GDM1 (cell line): ENCODE measurements around the gene RXRB.
"Not testable (repeated sequence)": the region's sequence is repeated elsewhere in the genome, so short reads cannot be mapped to it uniquely, and the experiment has no call there.

Experiments
- DNase-seq: peaks from one replicate; lab custom pipeline; 2025; lab: John Stamatoyannopoulos, UW

RXRB gene

GRCh38 chr6:33200219-33201146 is at the start of gene RXRB, which contains the start of gene SLC39A7:
RXRB (minus strand) TSS chr6:33200665; CDS start chr6:33200476, 189 bp downstream.
SLC39A7 (plus strand) TSS chr6:33200867; CDS start chr6:33201246, 379 bp downstream.
- peak; percentile 99 for DNase-seq

- DNase-seq, result no peak
Measured at GRCh38 chr6:33249732-33250630, 49.5 kb upstream of the RXRB start.

- DNase-seq, result peak; percentile 99
Measured at GRCh38 chr6:33248932-33249731, 48.7 kb upstream of the RXRB start.

- DNase-seq, result no peak
Measured at GRCh38 chr6:33248643-33248931, 48.1 kb upstream of the RXRB start.

GRCh38 chr6:33247977-33248642 is 47.6 kb upstream of the RXRB start:
- DNase-seq, result peak; percentile 78

- no peak for DNase-seq
Measured at GRCh38 chr6:33243476-33243875, 43.0 kb upstream of the RXRB start.

GRCh38 chr6:33241968-33242367 is 41.5 kb upstream of the RXRB start:
- DNase-seq, result no peak

- no peak for DNase-seq
Measured at GRCh38 chr6:33237741-33238140, 37.3 kb upstream of the RXRB start.

- DNase-seq, result no peak
Measured at GRCh38 chr6:33236852-33237251, 36.4 kb upstream of the RXRB start.

GRCh38 chr6:33236328-33236727 is 35.9 kb upstream of the RXRB start:
- DNase-seq, result no peak

GRCh38 chr6:33235221-33235634 is 34.8 kb upstream of the RXRB start:
- no peak for DNase-seq

GRCh38 chr6:33226503-33227120 is 26.1 kb upstream of the RXRB start:
- not testable (repeated sequence) for DNase-seq

GRCh38 chr6:33217681-33218080 is 17.2 kb upstream of the RXRB start:
- no peak for DNase-seq

- no peak for DNase-seq
Measured at GRCh38 chr6:33217246-33217645, 16.8 kb upstream of the RXRB start.

GRCh38 chr6:33216117-33216649 is 15.7 kb upstream of the RXRB start:
- no peak for DNase-seq

- no peak for DNase-seq
Measured at GRCh38 chr6:33215271-33216116, 15.0 kb upstream of the RXRB start.

GRCh38 chr6:33213989-33214335 is 13.5 kb upstream of the RXRB start:
- DNase-seq, result no peak

- DNase-seq, result no peak
Measured at GRCh38 chr6:33213166-33213988, 12.9 kb upstream of the RXRB start.

GRCh38 chr6:33212857-33213165 is 12.3 kb upstream of the RXRB start:
- no peak for DNase-seq
